ENCODE measurements around the gene TMEM203.

The TMEM203 gene

GRCh38 chr9:137158625-137159024 is 46.8 kb downstream of the TMEM203 start:
- Histone ChIP-seq H3K27me3 (ENCODE audit: insufficient read depth, poor library complexity, severe bottlenecking) (peaks cover 60% of the 10 kb centered on the region), H3K4me3 (replicated peaks; ENCODE audit: insufficient read depth, low read length) (no peak overlapping the region), H3K27ac (replicated peaks) (no peak overlapping the region)
- TF ChIP-seq, protein P1, sequence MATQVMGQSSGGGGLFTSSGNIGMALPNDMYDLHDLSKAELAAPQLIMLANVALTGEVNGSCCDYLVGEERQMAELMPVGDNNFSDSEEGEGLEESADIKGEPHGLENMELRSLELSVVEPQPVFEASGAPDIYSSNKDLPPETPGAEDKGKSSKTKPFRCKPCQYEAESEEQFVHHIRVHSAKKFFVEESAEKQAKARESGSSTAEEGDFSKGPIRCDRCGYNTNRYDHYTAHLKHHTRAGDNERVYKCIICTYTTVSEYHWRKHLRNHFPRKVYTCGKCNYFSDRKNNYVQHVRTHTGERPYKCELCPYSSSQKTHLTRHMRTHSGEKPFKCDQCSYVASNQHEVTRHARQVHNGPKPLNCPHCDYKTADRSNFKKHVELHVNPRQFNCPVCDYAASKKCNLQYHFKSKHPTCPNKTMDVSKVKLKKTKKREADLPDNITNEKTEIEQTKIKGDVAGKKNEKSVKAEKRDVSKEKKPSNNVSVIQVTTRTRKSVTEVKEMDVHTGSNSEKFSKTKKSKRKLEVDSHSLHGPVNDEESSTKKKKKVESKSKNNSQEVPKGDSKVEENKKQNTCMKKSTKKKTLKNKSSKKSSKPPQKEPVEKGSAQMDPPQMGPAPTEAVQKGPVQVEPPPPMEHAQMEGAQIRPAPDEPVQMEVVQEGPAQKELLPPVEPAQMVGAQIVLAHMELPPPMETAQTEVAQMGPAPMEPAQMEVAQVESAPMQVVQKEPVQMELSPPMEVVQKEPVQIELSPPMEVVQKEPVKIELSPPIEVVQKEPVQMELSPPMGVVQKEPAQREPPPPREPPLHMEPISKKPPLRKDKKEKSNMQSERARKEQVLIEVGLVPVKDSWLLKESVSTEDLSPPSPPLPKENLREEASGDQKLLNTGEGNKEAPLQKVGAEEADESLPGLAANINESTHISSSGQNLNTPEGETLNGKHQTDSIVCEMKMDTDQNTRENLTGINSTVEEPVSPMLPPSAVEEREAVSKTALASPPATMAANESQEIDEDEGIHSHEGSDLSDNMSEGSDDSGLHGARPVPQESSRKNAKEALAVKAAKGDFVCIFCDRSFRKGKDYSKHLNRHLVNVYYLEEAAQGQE (IDR thresholded peaks at IDR 0.05; ENCODE audit: insufficient replicate concordance, low read depth): no peak
- TF ChIP-seq POLR2AphosphoS5 (IDR thresholded peaks at IDR 0.05; ENCODE audit: low read depth) (no peak), SPI1 (IDR thresholded peaks at IDR 0.05; ENCODE audit: borderline replicate concordance, low read depth) (no peak), GABPA (IDR thresholded peaks at IDR 0.05; ENCODE audit: low read depth) (no peak), CTCF (IDR thresholded peaks at IDR 0.05; ENCODE audit: insufficient read depth, low read length) (no peak)
- DNase-seq (ENCODE audit: low read depth in 1 of 2, low spot score in 1 of 2): no peak

DNA sequence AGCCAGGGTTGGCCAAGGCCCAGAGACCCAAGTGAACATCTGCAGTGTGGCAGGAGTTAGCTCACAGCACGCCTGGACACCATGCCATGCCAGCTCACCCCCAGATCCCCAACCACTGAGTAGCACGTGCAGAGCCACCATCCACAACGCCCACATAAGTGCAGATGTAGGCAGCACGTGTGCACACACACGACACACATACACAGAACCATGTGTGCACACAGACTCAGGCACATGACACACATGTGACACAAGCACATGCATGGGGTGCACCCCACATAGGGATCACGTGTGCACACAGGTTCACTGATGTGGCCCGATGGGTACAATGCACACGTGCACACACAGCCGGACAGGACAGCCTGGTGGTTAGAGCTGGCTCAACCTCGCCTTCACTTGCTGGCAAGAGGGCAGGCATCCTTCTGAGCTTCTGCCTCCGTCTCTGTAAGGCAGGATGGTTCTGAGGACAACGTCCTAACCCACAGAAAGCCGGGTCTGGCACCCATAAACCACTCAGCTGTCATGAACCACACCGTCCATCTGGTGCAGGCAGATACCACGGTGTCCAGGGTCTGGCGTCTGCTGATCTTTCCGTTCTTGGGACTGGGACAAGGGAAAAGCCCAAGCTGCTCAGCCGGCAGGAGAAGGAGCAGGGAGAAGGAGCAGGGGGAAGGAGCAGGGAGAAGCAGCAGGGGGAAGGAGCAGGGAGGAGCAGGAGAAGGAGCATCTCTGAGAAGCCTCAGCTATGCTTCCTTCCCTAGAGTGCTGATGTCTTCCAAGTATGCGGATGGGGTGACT is 47.6 kb downstream of the TMEM203 start:
- peaks cover 54% of the 10 kb centered on the region for H3K27me3 ChIP-seq (ENCODE audit: insufficient read depth, poor library complexity, severe bottlenecking)
- no peak for DNase-seq (ENCODE audit: low read depth in 1 of 2, low spot score in 1 of 2)
- no peak overlapping the region for H3K4me3 ChIP-seq (replicated peaks; ENCODE audit: insufficient read depth, low read length)
- TF ChIP-seq GABPA (IDR thresholded peaks at IDR 0.05; ENCODE audit: low read depth) (no peak), POLR2AphosphoS5 (IDR thresholded peaks at IDR 0.05; ENCODE audit: low read depth) (peak; percentile 45; the same call in 1 of the 2 replicates), SPI1 (IDR thresholded peaks at IDR 0.05; ENCODE audit: borderline replicate concordance, low read depth) (no peak)
- TF ChIP-seq, protein P1 (IDR thresholded peaks at IDR 0.05; ENCODE audit: insufficient replicate concordance, low read depth): no peak
- H3K27ac ChIP-seq (replicated peaks): no peak overlapping the region

DNA sequence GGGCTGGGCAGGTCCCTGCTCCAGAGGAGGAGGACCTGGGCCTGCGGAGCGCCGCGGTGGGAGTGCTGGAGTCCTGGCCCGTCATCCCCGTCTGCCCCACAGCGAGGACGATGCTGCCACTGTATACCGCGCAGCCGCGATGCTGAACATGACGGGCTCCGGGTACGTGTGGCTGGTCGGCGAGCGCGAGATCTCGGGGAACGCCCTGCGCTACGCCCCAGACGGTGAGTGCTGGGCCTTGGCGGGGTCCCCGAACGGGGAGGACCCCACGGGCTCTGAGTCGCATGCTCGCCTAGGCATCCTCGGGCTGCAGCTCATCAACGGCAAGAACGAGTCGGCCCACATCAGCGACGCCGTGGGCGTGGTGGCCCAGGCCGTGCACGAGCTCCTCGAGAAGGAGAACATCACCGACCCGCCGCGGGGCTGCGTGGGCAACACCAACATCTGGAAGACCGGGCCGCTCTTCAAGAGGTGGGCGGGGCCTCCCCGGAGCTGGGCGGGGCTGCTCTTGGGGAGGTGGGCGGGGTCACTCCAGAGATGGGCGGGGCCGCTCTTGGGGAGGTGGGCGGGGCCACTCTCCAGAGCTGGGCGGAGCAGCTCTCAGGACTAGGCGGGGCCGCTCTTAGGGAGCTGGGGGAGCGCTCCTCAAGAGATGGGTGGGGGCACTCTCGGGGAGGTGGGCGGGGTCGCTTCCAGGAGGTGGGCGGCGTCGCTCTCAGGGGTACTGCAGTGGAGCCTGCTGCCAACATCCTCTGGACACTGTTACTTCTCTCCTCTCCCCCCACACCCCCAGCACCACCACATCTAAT is 48.7 kb downstream of the TMEM203 start:
- H3K4me3 ChIP-seq (replicated peaks; ENCODE audit: insufficient read depth, low read length): no peak overlapping the region
- DNase-seq (ENCODE audit: low read depth in 1 of 2, low spot score in 1 of 2): no peak
- no peak overlapping the region for H3K27ac ChIP-seq (replicated peaks)
- no peak for TF ChIP-seq GABPA (IDR thresholded peaks at IDR 0.05; ENCODE audit: low read depth)
- TF ChIP-seq SPI1 (IDR thresholded peaks at IDR 0.05; ENCODE audit: borderline replicate concordance, low read depth): no peak
- TF ChIP-seq, protein P1 (IDR thresholded peaks at IDR 0.05; ENCODE audit: insufficient replicate concordance, low read depth): no peak
- no peak for TF ChIP-seq POLR2AphosphoS5 (IDR thresholded peaks at IDR 0.05; ENCODE audit: low read depth)
- TF ChIP-seq CTCF (IDR thresholded peaks at IDR 0.05; ENCODE audit: insufficient read depth, low read length): no peak
- H3K27me3 ChIP-seq (ENCODE audit: insufficient read depth, poor library complexity, severe bottlenecking): peaks cover 47% of the 10 kb centered on the region

Data from HL-60 (cell line).